SK-N-SH (cell line): ENCODE measurements around the gene HDGF. TPM values are rescaled to one million over a fixed set of nuclear protein-coding genes. Genes with fewer than 3 reads are reported as not detected.

Experiments
- CHD2 ChIP-seq: fragments of 150-350 bp; IDR thresholded peaks from 2 replicates; pipeline ENCODE4 v1.6.1; 2018; ENCODE audit warnings: low read length; ENCODE audit not compliant: partially characterized antibody
- CTCF ChIP-seq: fragments of 200-600 bp; sonication (generic); IDR thresholded peaks from 2 replicates; pipeline ENCODE4 v1.6.1; 2017; ENCODE audit warnings: antibody characterized with exemption, mild to moderate bottlenecking, moderate library complexity
- FOXJ3 ChIP-seq: sonication (generic); formaldehyde crosslinking; IDR thresholded peaks from 2 replicates; pipeline ENCODE4 v1.5.1; 2020; ENCODE audit warnings: mild to moderate bottlenecking, missing genetic modification reagents
- NRF1 ChIP-seq: IDR thresholded peaks from 2 replicates; pipeline ENCODE4 v1.6.1; 2012; ENCODE audit warnings: low read depth, mild to moderate bottlenecking, low read length
- TAF1 ChIP-seq: IDR thresholded peaks from 2 replicates; pipeline ENCODE4 v1.6.1; 2012; ENCODE audit warnings: low read depth, mild to moderate bottlenecking, low read length, moderate library complexity, borderline replicate concordance
- TEAD4 ChIP-seq: IDR thresholded peaks from 2 replicates; pipeline ENCODE4 v1.4.0; 2012; ENCODE audit warnings: mild to moderate bottlenecking, borderline replicate concordance; ENCODE audit not compliant: insufficient read depth
- polyA plus RNA-seq, 3 experiments: library from polyadenylated mRNA; depleted of rRNA; stranded (reverse); fragments of >200 nt; gene quantifications; 2 replicates each; pipeline ENCODE4 v1.2.3, GENCODE V29; 2012

Gene HDGF
- polyA plus RNA-seq, 1 of the 3 experiments (the other 2 are of a cell fraction): 152 TPM

- TF ChIP-seq CTCF: no peak
- TF ChIP-seq TAF1: no peak
- TF ChIP-seq FOXJ3 (CRISPR knock-in tag): peak; percentile 35; the same call in 1 of the 2 replicates
- TF ChIP-seq CHD2: peak; percentile 35
- TF ChIP-seq NRF1: no peak
- TF ChIP-seq TEAD4: no peak
Observed at GRCh38 chr1:156692441-156692924, 59.0 kb downstream of the HDGF start (continued).

Other genes starting within 250 kb of the HDGF start
- gene IQGAP3, start 179.1 kb downstream of the HDGF start, polyA plus RNA-seq (2012; rRNA removed): 14.4 and 15.6 TPM in 2 replicates
- not detected in 2 replicates for gene TTC24, start 172.0 kb downstream of the HDGF start, polyA plus RNA-seq (2012; rRNA removed)
- 68.5 and 98.4 TPM in 2 replicates for gene NAXE, start 159.9 kb downstream of the HDGF start, polyA plus RNA-seq (2012; rRNA removed)
- gene GPATCH4, start 150.2 kb downstream of the HDGF start, polyA plus RNA-seq (2012; rRNA removed): 36.6 and 46.8 TPM in 2 replicates
- gene HAPLN2, start 132.3 kb downstream of the HDGF start, polyA plus RNA-seq (2012; rRNA removed): 0.10 and 0.20 TPM in 2 replicates
- 0.13 and 0.25 TPM in 2 replicates for gene BCAN, start 109.6 kb downstream of the HDGF start, polyA plus RNA-seq (2012; rRNA removed)
- gene NES, start 74.3 kb downstream of the HDGF start, polyA plus RNA-seq (2012; rRNA removed): 12.6 and 15.8 TPM in 2 replicates
- 13.3 and 42.1 TPM in 2 replicates for gene CRABP2, start 46.1 kb downstream of the HDGF start, polyA plus RNA-seq (2012; rRNA removed)
- 20.1 and 21.2 TPM in 2 replicates for gene METTL25B, start 23.2 kb downstream of the HDGF start, polyA plus RNA-seq (2012; rRNA removed)
- gene ISG20L2, start 22.9 kb downstream of the HDGF start, polyA plus RNA-seq (2012; rRNA removed): 31.6 and 44.3 TPM in 2 replicates
- gene MRPL24, start 10.6 kb downstream of the HDGF start, polyA plus RNA-seq (2012; rRNA removed): 149 and 171 TPM in 2 replicates
- 39.2 and 51.8 TPM in 2 replicates for gene PRCC, start 15.9 kb upstream of the HDGF start, polyA plus RNA-seq (2012; rRNA removed)
- not detected in 2 replicates for gene SH2D2A, start 65.2 kb upstream of the HDGF start, polyA plus RNA-seq (2012; rRNA removed)
- gene INSRR, start 107.4 kb upstream of the HDGF start, polyA plus RNA-seq (2012; rRNA removed): 0.20 and 0.63 TPM in 2 replicates
- gene NTRK1, start 109.2 kb upstream of the HDGF start, polyA plus RNA-seq (2012; rRNA removed): 0.97 and 3.3 TPM in 2 replicates
- 1.2 and 1.7 TPM in 2 replicates for gene PEAR1, start 142.0 kb upstream of the HDGF start, polyA plus RNA-seq (2012; rRNA removed)
- 0.03 TPM in 1 of 2 replicates, not detected in the other for gene LRRC71, start 169.0 kb upstream of the HDGF start, polyA plus RNA-seq (2012; rRNA removed)